ENCODE results near the gene STX8. TPM values are rescaled to one million over a fixed set of nuclear protein-coding genes. Genes with fewer than 3 reads are reported as not detected.

Gene STX8
- total and polyA plus RNA-seq, 9 of the 15 experiments (the other 6 are each of a cell fraction or from before 2014, with no cell fraction given): 14.6 to 42.5 (median 22.1) TPM

- no peak for TF ChIP-seq MEF2A (IDR thresholded peaks at IDR 0.05; ENCODE audit: control insufficient read depth, low read depth, low read length)
- TF ChIP-seq ZNF354B (CRISPR knock-in tag; IDR thresholded peaks at IDR 0.05): no peak
- no peak for TF ChIP-seq ZNF41 (CRISPR knock-in tag; conservative IDR thresholded peaks at IDR 0.05)
Observed at GRCh38 chr17:9261081-9262012, 314.3 kb downstream of the STX8 start (continued).

- no peaks in the 10 kb centered on the region for H3K9me3 ChIP-seq (replicated peaks; ENCODE audit: control insufficient read depth, insufficient read depth, low read depth, low read length)
- no peaks in the 10 kb centered on the region for H3K9me1 ChIP-seq (ENCODE audit: control insufficient read depth, insufficient read depth, low read length)
- peaks cover 12 to 40% of the 10 kb centered on the region in 2 experiments; a peak in 3 of 5 replicates for H3K27me3 ChIP-seq (ENCODE audit: control insufficient read depth in 2 of 2, insufficient read depth in 2 of 2, low read length in 2 of 2)
- H2AFZ ChIP-seq (ENCODE audit: low read depth, low read length): no peak overlapping the region
- in situ Hi-C loops (cut with MboI) (no loop called here), intact Hi-C loops (cut with micrococcal nuclease) (no loop called here)
- ChIA-PET CTCF (ENCODE audit: low intra/inter-chr PET ratio) (no interaction called here), POLR2A (no interaction called here)
- no peaks in the 10 kb centered on the region for H3K79me2 ChIP-seq (ENCODE audit: control insufficient read depth, insufficient read depth, low read length)
- no peak for DNase-seq (ENCODE audit: extremely low read depth in 1 of 4, low spot score in 3 of 4)
- WGBS (ENCODE audit: insufficient coverage, low coverage, missing lambda C conversion rate): 0% methylated on average over 10 of the region's 10 CpGs
- H3K9ac ChIP-seq (ENCODE audit: insufficient read depth in 1 of 2, low read depth in 2 of 2, low read length in 2 of 2): no peak overlapping the region
- no peak overlapping the region for H3K27ac ChIP-seq (ENCODE audit: extremely low read depth, low read depth, low read length)
- no peaks in the 10 kb centered on the region for H3K36me3 ChIP-seq (ENCODE audit: control insufficient read depth, insufficient read depth, low read length)
- no TSS peak for BruUV-seq (replicated peaks)
- H4K20me1 ChIP-seq (replicated peaks; ENCODE audit: control insufficient read depth, insufficient read depth, low read length): 0 out of 2 replicates have a peak, but pooled peaks cover 3% of the 10 kb centered on the region
- no peak for ATAC-seq
- no peak overlapping the region for H3K4me3 ChIP-seq
- FAIRE-seq: no peak
- no peaks in the 10 kb centered on the region for H3K4me1 ChIP-seq (replicated peaks in 1 of 2; ENCODE audit: control insufficient read depth in 2 of 2, insufficient read depth in 2 of 2, low read length in 2 of 2)
- no peak overlapping the region for H3K4me2 ChIP-seq (ENCODE audit: insufficient read depth, low read length)
- no peak for TF ChIP-seq ZNF282 (CRISPR knock-in tag; IDR thresholded peaks at IDR 0.05)
- no peak for TF ChIP-seq FIP1L1 (IDR thresholded peaks at IDR 0.05; ENCODE audit: low read depth, low read length, poor library complexity, severe bottlenecking)
- TF ChIP-seq HLTF (IDR thresholded peaks at IDR 0.05): no peak
- no peak for TF ChIP-seq SMARCA5 (IDR thresholded peaks at IDR 0.05)
- TF ChIP-seq PTRF (tag; IDR thresholded peaks at IDR 0.05): no peak
- TF ChIP-seq MED1 (CRISPR knock-in tag; IDR thresholded peaks at IDR 0.05; ENCODE audit: borderline replicate concordance): no peak
- TF ChIP-seq, protein P1, sequence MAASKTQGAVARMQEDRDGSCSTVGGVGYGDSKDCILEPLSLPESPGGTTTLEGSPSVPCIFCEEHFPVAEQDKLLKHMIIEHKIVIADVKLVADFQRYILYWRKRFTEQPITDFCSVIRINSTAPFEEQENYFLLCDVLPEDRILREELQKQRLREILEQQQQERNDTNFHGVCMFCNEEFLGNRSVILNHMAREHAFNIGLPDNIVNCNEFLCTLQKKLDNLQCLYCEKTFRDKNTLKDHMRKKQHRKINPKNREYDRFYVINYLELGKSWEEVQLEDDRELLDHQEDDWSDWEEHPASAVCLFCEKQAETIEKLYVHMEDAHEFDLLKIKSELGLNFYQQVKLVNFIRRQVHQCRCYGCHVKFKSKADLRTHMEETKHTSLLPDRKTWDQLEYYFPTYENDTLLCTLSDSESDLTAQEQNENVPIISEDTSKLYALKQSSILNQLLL (CRISPR knock-in tag; IDR thresholded peaks at IDR 0.05; ENCODE audit: borderline replicate concordance): no peak
- TF ChIP-seq, protein P2, sequence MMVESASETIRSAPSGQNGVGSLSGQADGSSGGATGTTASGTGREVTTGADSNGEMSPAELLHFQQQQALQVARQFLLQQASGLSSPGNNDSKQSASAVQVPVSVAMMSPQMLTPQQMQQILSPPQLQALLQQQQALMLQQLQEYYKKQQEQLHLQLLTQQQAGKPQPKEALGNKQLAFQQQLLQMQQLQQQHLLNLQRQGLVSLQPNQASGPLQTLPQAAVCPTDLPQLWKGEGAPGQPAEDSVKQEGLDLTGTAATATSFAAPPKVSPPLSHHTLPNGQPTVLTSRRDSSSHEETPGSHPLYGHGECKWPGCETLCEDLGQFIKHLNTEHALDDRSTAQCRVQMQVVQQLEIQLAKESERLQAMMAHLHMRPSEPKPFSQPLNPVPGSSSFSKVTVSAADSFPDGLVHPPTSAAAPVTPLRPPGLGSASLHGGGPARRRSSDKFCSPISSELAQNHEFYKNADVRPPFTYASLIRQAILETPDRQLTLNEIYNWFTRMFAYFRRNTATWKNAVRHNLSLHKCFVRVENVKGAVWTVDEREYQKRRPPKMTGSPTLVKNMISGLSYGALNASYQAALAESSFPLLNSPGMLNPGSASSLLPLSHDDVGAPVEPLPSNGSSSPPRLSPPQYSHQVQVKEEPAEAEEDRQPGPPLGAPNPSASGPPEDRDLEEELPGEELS (CRISPR knock-in tag; IDR thresholded peaks at IDR 0.05; ENCODE audit: borderline replicate concordance): no peak
- TF ChIP-seq, protein P3, sequence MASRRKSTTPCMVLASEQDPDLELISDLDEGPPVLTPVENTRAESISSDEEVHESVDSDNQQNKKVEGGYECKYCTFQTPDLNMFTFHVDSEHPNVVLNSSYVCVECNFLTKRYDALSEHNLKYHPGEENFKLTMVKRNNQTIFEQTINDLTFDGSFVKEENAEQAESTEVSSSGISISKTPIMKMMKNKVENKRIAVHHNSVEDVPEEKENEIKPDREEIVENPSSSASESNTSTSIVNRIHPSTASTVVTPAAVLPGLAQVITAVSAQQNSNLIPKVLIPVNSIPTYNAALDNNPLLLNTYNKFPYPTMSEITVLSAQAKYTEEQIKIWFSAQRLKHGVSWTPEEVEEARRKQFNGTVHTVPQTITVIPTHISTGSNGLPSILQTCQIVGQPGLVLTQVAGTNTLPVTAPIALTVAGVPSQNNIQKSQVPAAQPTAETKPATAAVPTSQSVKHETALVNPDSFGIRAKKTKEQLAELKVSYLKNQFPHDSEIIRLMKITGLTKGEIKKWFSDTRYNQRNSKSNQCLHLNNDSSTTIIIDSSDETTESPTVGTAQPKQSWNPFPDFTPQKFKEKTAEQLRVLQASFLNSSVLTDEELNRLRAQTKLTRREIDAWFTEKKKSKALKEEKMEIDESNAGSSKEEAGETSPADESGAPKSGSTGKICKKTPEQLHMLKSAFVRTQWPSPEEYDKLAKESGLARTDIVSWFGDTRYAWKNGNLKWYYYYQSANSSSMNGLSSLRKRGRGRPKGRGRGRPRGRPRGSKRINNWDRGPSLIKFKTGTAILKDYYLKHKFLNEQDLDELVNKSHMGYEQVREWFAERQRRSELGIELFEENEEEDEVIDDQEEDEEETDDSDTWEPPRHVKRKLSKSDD (conservative IDR thresholded peaks at IDR 0.05; ENCODE audit: low read length): no peak
Observed at GRCh38 chr17:9259419-9259818, 316.2 kb downstream of the STX8 start.
